ENCODE measurements around the gene KIAA1755. TPM values are rescaled to one million over a fixed set of nuclear protein-coding genes. Genes with fewer than 3 reads are reported as not detected.

The KIAA1755 gene
- polyA plus RNA-seq, 1 of the 3 experiments (the other 2 are of a cell fraction) = 0.54 TPM

DNA sequence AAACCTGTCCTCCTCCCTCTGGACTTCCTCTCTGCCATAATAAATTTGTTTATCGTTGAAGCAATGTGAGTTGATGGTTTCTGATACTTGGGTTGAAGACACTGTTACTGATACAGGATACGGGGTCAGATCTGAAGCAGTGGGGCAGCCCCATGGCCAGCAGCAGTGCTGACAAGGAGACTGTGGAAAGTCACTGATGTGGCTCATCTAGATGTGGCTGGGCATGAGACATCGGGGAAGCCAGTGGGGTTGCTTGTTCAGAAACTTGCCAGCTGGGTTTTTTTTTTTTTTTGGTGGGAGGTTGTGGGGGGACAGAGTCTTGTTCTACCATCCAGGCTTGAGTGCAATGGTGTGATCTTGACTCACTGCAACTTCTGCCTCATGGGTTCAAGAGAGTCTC is 40.8 kb upstream of the KIAA1755 start:
- H4K20me1 ChIP-seq (ENCODE audit: insufficient read depth) = no peaks in the 10 kb centered on the region
- peaks cover 0 to 10% of the 10 kb centered on the region in 2 experiments; a peak in 1 of 4 replicates for H3K4me1 ChIP-seq (ENCODE audit: control insufficient read depth in 1 of 2, insufficient read depth in 2 of 2, low read depth in 1 of 2, low read length in 1 of 2)
- H3K9me3 ChIP-seq = no peaks in the 10 kb centered on the region
- H3F3A ChIP-seq (replicated peaks; ENCODE audit: insufficient read depth) = peaks cover 4% of the 10 kb centered on the region
- no peak for DNase-seq
- H3K79me2 ChIP-seq (ENCODE audit: insufficient read depth) = no peaks in the 10 kb centered on the region
- no peak overlapping the region for H3K4me2 ChIP-seq
- no peak overlapping the region for H2AFZ ChIP-seq (ENCODE audit: low read depth)
- ChIA-PET POLR2A (no interaction called here), CTCF (interaction anchor here (0.9 to 3.2 kb wide), 5 partner anchors 11 to 107 kb away, joined by 3 to 10 read pairs (median 4); no protein-coding TSS in a partner anchor)
- H3K9ac ChIP-seq = no peak overlapping the region
- no peaks in the 10 kb centered on the region for H3K27me3 ChIP-seq (ENCODE audit: insufficient read depth)
- WGBS (ENCODE audit: low lambda C conversion rate) = 68% methylated on average over 3 of the region's 3 CpGs
- no peak for TF ChIP-seq PBX3 (IDR thresholded peaks at IDR 0.05)
- no peak for TF ChIP-seq RCOR1 (IDR thresholded peaks at IDR 0.05; ENCODE audit: low read length)
- TF ChIP-seq, protein P1, sequence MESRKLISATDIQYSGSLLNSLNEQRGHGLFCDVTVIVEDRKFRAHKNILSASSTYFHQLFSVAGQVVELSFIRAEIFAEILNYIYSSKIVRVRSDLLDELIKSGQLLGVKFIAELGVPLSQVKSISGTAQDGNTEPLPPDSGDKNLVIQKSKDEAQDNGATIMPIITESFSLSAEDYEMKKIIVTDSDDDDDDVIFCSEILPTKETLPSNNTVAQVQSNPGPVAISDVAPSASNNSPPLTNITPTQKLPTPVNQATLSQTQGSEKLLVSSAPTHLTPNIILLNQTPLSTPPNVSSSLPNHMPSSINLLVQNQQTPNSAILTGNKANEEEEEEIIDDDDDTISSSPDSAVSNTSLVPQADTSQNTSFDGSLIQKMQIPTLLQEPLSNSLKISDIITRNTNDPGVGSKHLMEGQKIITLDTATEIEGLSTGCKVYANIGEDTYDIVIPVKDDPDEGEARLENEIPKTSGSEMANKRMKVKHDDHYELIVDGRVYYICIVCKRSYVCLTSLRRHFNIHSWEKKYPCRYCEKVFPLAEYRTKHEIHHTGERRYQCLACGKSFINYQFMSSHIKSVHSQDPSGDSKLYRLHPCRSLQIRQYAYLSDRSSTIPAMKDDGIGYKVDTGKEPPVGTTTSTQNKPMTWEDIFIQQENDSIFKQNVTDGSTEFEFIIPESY (IDR thresholded peaks at IDR 0.05; ENCODE audit: borderline replicate concordance, low read depth) = no peak
- TF ChIP-seq NFIC (IDR thresholded peaks at IDR 0.05; ENCODE audit: borderline replicate concordance) = no peak
- no peak for TF ChIP-seq MEF2A (IDR thresholded peaks at IDR 0.05; ENCODE audit: borderline replicate concordance, low read depth)
- TF ChIP-seq POLR2AphosphoS5 (IDR thresholded peaks at IDR 0.05; ENCODE audit: low read depth, low read length) = no peak
- no peak for TF ChIP-seq FOXM1 (IDR thresholded peaks at IDR 0.05; ENCODE audit: low read depth)
- TF ChIP-seq, protein P2, sequence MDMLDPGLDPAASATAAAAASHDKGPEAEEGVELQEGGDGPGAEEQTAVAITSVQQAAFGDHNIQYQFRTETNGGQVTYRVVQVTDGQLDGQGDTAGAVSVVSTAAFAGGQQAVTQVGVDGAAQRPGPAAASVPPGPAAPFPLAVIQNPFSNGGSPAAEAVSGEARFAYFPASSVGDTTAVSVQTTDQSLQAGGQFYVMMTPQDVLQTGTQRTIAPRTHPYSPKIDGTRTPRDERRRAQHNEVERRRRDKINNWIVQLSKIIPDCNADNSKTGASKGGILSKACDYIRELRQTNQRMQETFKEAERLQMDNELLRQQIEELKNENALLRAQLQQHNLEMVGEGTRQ (IDR thresholded peaks at IDR 0.05; ENCODE audit: borderline replicate concordance, low read depth, low read length) = no peak
- no peak for TF ChIP-seq FOSL2 (IDR thresholded peaks at IDR 0.05; ENCODE audit: borderline replicate concordance, low read depth)
- no peak for TF ChIP-seq EP300 (IDR thresholded peaks at IDR 0.05; ENCODE audit: borderline replicate concordance in 1 of 2, low read depth in 1 of 2, low read length in 1 of 2)
- no peak for TF ChIP-seq JUND (IDR thresholded peaks at IDR 0.05)
- no peak for TF ChIP-seq SIN3A (IDR thresholded peaks at IDR 0.05; ENCODE audit: borderline replicate concordance, low read depth, low read length)
- no peak for TF ChIP-seq RAD21 (IDR thresholded peaks at IDR 0.05; ENCODE audit: low read length)
- TF ChIP-seq GATA2 (CRISPR knock-in tag; IDR thresholded peaks at IDR 0.05) = no peak
- TF ChIP-seq, protein P3, sequence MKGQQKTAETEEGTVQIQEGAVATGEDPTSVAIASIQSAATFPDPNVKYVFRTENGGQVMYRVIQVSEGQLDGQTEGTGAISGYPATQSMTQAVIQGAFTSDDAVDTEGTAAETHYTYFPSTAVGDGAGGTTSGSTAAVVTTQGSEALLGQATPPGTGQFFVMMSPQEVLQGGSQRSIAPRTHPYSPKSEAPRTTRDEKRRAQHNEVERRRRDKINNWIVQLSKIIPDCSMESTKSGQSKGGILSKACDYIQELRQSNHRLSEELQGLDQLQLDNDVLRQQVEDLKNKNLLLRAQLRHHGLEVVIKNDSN (IDR thresholded peaks at IDR 0.05; ENCODE audit: borderline replicate concordance, low read depth) = no peak
- TF ChIP-seq, protein P4, sequence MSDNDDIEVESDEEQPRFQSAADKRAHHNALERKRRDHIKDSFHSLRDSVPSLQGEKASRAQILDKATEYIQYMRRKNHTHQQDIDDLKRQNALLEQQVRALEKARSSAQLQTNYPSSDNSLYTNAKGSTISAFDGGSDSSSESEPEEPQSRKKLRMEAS (IDR thresholded peaks at IDR 0.05; ENCODE audit: low read depth) = no peak
- no peak for TF ChIP-seq RFX5 (IDR thresholded peaks at IDR 0.05; ENCODE audit: low read length)
- no peaks in the 10 kb centered on the region for H3K36me3 ChIP-seq (replicated peaks in 1 of 2; ENCODE audit: control insufficient read depth in 1 of 2, insufficient read depth in 2 of 2, low read length in 1 of 2)
- no peaks in the 10 kb centered on the region for H3K9me2 ChIP-seq
- H3K27ac ChIP-seq (ENCODE audit: low read depth in 2 of 2, low read length in 1 of 2) = no peak overlapping the region
- no peak overlapping the region for H3K4me3 ChIP-seq (ENCODE audit: low read depth in 2 of 2, low read length in 1 of 2)

All from SK-N-SH (cell line).